OCI-LY1 (cell line): Measurements from ENCODE around the gene TMEM52.

ENCODE experiments used
- H2AFZ ChIP-seq: fragments of 200-600 bp; sonication (generic), shearing (Covaris generic); 2 replicates; pipeline ENCODE4 v1.6.0; 2014; ENCODE audit warnings: antibody characterized with exemption, mild to moderate bottlenecking, low read length
- H3F3A ChIP-seq: fragments of 200-600 bp; sonication (generic), shearing (Covaris generic); 2 replicates; pipeline ENCODE4 v1.6.0; 2014; ENCODE audit warnings: mild to moderate bottlenecking, antibody characterized with exemption, low read length, moderate library complexity; ENCODE audit not compliant: insufficient read depth
- H3K27ac ChIP-seq: fragments of 200-600 bp; sonication (generic); 2 replicates; pipeline ENCODE4 v1.5.1; 2014; ENCODE audit warnings: low read length, mixed run types, mild to moderate bottlenecking, low read depth; ENCODE audit not compliant: poor library complexity, severe bottlenecking
- H3K27me3 ChIP-seq: fragments of 200-600 bp; sonication (generic); 2 replicates; pipeline ENCODE4 v1.6.0; 2014; ENCODE audit warnings: antibody characterized with exemption, mild to moderate bottlenecking, low read length, moderate library complexity; ENCODE audit not compliant: insufficient read depth
- H3K36me3 ChIP-seq: fragments of 200-600 bp; sonication (generic); 2 replicates; pipeline ENCODE4 v1.6.1; 2014; ENCODE audit warnings: mild to moderate bottlenecking, antibody characterized with exemption, low read length, moderate library complexity, mixed read lengths; ENCODE audit not compliant: insufficient read depth
- H3K4me1 ChIP-seq: fragments of 200-600 bp; sonication (generic); 2 replicates; pipeline ENCODE4 v1.5.1; 2014; ENCODE audit warnings: mild to moderate bottlenecking, low read length, moderate library complexity; ENCODE audit not compliant: insufficient read depth, severe bottlenecking
- H3K4me2 ChIP-seq: fragments of 200-600 bp; sonication (generic), shearing (Covaris generic); 2 replicates; pipeline ENCODE4 v1.6.1; 2014; ENCODE audit warnings: low read length
- H3K4me3 ChIP-seq: fragments of 200-600 bp; sonication (generic); 2 replicates; pipeline ENCODE4 v1.5.1; 2014; ENCODE audit warnings: low read length, low read depth, mild to moderate bottlenecking, mixed read lengths; ENCODE audit not compliant: poor library complexity, severe bottlenecking
- H3K79me2 ChIP-seq: fragments of 200-600 bp; shearing (Covaris generic); 2 replicates; pipeline ENCODE4 v1.6.1; 2016; ENCODE audit warnings: mixed run types, low read length, mixed read lengths; ENCODE audit not compliant: insufficient read depth
- H3K9ac ChIP-seq: fragments of 200-600 bp; sonication (generic), shearing (Covaris generic); 2 replicates; pipeline ENCODE4 v1.6.1; 2014; ENCODE audit warnings: mild to moderate bottlenecking, low read length, mixed read lengths
- H3K9me2 ChIP-seq: fragments of 200-600 bp; sonication (generic), shearing (Covaris generic); 2 replicates; pipeline ENCODE4 v1.6.1; 2014; ENCODE audit warnings: low read depth, mild to moderate bottlenecking, low read length, mixed read lengths
- H3K9me3 ChIP-seq: fragments of 200-600 bp; shearing (Covaris generic); 2 replicates; pipeline ENCODE4 v1.6.1; 2014; ENCODE audit warnings: low read length, mixed read lengths
- H4K20me1 ChIP-seq: fragments of 200-600 bp; sonication (generic), shearing (Covaris generic); 2 replicates; pipeline ENCODE4 v1.6.0; 2016; ENCODE audit warnings: mild to moderate bottlenecking, low read length; ENCODE audit not compliant: insufficient read depth
- EZH2 ChIP-seq: fragments of 200-600 bp; sonication (generic), shearing (Covaris generic); IDR thresholded peaks from 2 replicates; pipeline ENCODE4 v1.8.0; 2017; ENCODE audit warnings: borderline replicate concordance, mixed run types, mild to moderate bottlenecking, antibody characterized with exemption, low read length, moderate library complexity, mixed read lengths
- TF ChIP-seq, protein P1 (sequence below): fragments of 200-600 bp; sonication (generic), shearing (Covaris generic); IDR thresholded peaks from 2 replicates; pipeline ENCODE4 v1.5.1; 2017; ENCODE audit warnings: mild to moderate bottlenecking, antibody characterized with exemption, low read length, moderate library complexity, mixed read lengths

Gene TMEM52

DNA sequence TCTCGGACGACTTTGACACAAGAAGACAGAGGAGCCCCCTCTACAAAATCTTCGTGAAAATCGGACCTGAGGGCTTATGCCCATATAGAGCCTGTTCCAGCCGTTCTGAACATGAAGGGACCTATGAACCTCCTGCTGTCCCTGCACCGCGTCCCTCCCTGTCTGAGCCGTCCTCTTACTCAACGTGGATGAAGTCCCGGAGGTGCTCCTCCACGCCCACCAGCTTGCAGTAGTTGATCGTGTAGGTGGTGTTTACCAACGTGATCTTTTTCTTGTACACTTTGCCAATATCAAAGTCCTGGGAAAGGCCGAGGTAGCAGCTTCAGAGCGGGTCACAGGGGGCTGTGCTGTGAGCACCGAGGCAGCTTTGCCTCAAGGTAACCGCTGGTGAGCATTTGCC is 44.5 kb upstream of the TMEM52 start:
- Histone ChIP-seq H3K4me3 (no peak overlapping the region), H3K27me3 (peaks cover 4% of the 10 kb centered on the region; the same call in 1 of the 2 replicates), H2AFZ (no peak overlapping the region), H3K9me2 (no peaks in the 10 kb centered on the region), H3K36me3 (no peaks in the 10 kb centered on the region), H3K9ac (no peak overlapping the region), H3K79me2 (no peaks in the 10 kb centered on the region), H3K27ac (no peak overlapping the region), H3F3A (no peaks in the 10 kb centered on the region), H3K4me2 (no peak overlapping the region), H3K4me1 (no peaks in the 10 kb centered on the region), H3K9me3 (no peaks in the 10 kb centered on the region), H4K20me1 (no peaks in the 10 kb centered on the region)
- no peak for TF ChIP-seq EZH2

DNA sequence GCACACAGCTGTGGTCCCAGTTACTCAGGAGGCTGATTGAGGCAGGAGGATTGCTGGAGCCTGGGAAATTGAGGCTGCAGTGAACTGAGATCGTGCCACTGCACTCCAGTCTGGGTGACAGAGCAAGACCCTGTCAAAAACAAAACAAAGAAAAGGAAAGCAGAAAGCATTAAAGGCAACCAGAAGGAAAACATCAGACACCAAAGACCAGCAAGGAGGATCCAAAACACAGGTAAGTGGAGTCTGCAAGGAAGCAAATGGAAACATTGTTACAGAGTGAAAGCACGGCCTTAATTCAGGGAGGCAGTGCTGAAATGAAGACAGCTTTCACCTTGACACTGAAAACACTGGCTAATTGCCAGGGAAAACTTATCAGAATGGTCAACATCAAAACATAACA is 43.7 kb upstream of the TMEM52 start:
- Histone ChIP-seq H3K36me3 (no peaks in the 10 kb centered on the region), H2AFZ (no peak overlapping the region), H3K79me2 (no peaks in the 10 kb centered on the region), H3K9me3 (no peaks in the 10 kb centered on the region), H3K4me3 (no peak overlapping the region), H3K4me1 (no peaks in the 10 kb centered on the region), H3K9me2 (no peaks in the 10 kb centered on the region), H3K9ac (no peak overlapping the region), H3K4me2 (no peak overlapping the region), H4K20me1 (no peaks in the 10 kb centered on the region), H3F3A (no peaks in the 10 kb centered on the region), H3K27ac (no peak overlapping the region), H3K27me3 (peaks cover 4% of the 10 kb centered on the region; the same call in 1 of the 2 replicates)
- no peak for TF ChIP-seq EZH2
- TF ChIP-seq, protein P1, sequence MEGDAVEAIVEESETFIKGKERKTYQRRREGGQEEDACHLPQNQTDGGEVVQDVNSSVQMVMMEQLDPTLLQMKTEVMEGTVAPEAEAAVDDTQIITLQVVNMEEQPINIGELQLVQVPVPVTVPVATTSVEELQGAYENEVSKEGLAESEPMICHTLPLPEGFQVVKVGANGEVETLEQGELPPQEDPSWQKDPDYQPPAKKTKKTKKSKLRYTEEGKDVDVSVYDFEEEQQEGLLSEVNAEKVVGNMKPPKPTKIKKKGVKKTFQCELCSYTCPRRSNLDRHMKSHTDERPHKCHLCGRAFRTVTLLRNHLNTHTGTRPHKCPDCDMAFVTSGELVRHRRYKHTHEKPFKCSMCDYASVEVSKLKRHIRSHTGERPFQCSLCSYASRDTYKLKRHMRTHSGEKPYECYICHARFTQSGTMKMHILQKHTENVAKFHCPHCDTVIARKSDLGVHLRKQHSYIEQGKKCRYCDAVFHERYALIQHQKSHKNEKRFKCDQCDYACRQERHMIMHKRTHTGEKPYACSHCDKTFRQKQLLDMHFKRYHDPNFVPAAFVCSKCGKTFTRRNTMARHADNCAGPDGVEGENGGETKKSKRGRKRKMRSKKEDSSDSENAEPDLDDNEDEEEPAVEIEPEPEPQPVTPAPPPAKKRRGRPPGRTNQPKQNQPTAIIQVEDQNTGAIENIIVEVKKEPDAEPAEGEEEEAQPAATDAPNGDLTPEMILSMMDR: no peak

DNA sequence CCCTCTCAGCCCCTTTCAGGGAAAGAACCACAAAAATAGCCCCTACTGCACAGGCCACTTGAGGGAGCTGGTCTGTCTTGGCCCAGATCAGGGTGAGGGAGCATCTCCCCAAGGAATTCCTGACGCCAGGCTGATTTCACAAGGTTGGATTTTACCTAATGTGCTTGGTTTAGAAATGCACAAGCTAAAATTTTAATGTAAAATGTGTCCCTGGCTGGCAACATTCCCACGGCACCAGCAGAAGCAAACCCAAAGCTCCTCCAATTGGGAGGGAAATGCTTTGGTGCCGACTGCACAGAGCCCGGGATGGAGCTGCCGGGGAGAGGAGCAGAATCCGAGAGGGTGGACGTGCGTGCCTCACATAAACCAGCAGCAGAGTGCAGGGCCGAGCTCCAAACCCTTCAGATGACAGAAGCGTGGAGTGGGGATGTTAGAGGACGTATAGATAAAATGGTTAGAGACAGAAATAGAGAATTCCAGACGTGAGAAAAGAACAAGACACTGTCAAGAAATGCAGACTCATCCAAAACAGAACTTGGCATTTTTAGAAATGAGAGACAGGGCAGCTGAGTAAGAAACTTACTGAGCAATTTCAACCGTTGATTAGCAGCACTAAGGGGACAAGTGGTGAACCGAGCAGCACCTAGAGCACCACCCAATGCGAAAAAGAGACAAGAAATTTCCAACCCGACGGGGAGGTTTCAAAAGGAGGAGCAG is 41.6 kb upstream of the TMEM52 start:
- H3K9ac ChIP-seq: no peak overlapping the region
- H3K27ac ChIP-seq: no peak overlapping the region
- H3K4me1 ChIP-seq: no peaks in the 10 kb centered on the region
- H3F3A ChIP-seq: no peaks in the 10 kb centered on the region
- H3K4me2 ChIP-seq: no peak overlapping the region
- H3K9me3 ChIP-seq: no peaks in the 10 kb centered on the region
- H3K79me2 ChIP-seq: no peaks in the 10 kb centered on the region
- no peaks in the 10 kb centered on the region for H3K36me3 ChIP-seq
- H3K27me3 ChIP-seq: peaks cover 4% of the 10 kb centered on the region; the same call in 1 of the 2 replicates
- H2AFZ ChIP-seq: no peak overlapping the region
- H4K20me1 ChIP-seq: no peaks in the 10 kb centered on the region
- TF ChIP-seq EZH2: no peak
- TF ChIP-seq, protein P1: no peak
- no peak overlapping the region for H3K4me3 ChIP-seq
- no peaks in the 10 kb centered on the region for H3K9me2 ChIP-seq
